Muscle of leg (tissue), 16 donors: ENCODE data around the gene HEPACAM. TPM values are rescaled to one million over a fixed set of nuclear protein-coding genes. Genes with fewer than 3 reads are reported as not detected.
"Not testable (repeated sequence)": the region's sequence is repeated elsewhere in the genome, so short reads cannot be mapped to it uniquely, and the experiment has no call there.

Source experiments
- DNase-seq: peaks from one replicate; pipeline ENCODE4 v3.0.0; 2013
- H3K27ac ChIP-seq: one replicate; pipeline ENCODE4 v1.5.1; 2013; ENCODE audit warnings: mild to moderate bottlenecking, low read length, control low read depth
- H3K27me3 ChIP-seq: one replicate; pipeline ENCODE4 v1.6.1; 2013; ENCODE audit warnings: low read length; ENCODE audit not compliant: control insufficient read depth, insufficient read depth
- H3K36me3 ChIP-seq: one replicate; pipeline ENCODE4 v1.6.1; 2013; ENCODE audit warnings: low read length; ENCODE audit not compliant: control insufficient read depth, insufficient read depth
- H3K4me1 ChIP-seq: one replicate; pipeline ENCODE4 v1.6.1; 2013; ENCODE audit warnings: low read length; ENCODE audit not compliant: control insufficient read depth, insufficient read depth
- H3K4me3 ChIP-seq: one replicate; pipeline ENCODE4 v1.5.1; 2013; ENCODE audit warnings: low read length, control low read depth
- H3K9me3 ChIP-seq: replicated peaks from 2 replicates; pipeline ENCODE4 v1.6.1; 2013; ENCODE audit warnings: low read depth, low read length; ENCODE audit not compliant: control insufficient read depth
- WGBS: methylation state at CpG from one replicate; pipeline ENCODE4 v1.1.5; 2013; ENCODE audit warnings: missing lambda C conversion rate; ENCODE audit not compliant: insufficient coverage; 5-methylcytosine and 5-hydroxymethylcytosine counted together
- long read RNA-seq, 11 donors: transcript quantifications; one replicate each; lab custom pipeline, GENCODE V29; 2026
- polyA plus RNA-seq, 8 donors: library from polyadenylated mRNA; unstranded; fragments of 120-200 nt; gene quantifications; one replicate each; pipeline versions ENCODE4 v1.2.1 to v1.2.3, GENCODE V29; 2013; ENCODE audit warnings: inconsistent platforms in 1 of 8, low replicate concordance in 1 of 8; ENCODE audit not compliant: insufficient read length in 8 of 8, insufficient read depth in 1 of 8
- total RNA-seq: library from RNA; stranded (reverse); fragments of 120-200 nt; gene quantifications from one replicate; pipeline ENCODE4 v1.2.4, GENCODE V29; 2013

HEPACAM gene
- total RNA-seq (under 0.01 TPM), polyA plus RNA-seq (under 1 TPM in 7 of 8 donors, not detected in 1; 0.10 to 0.49 (median 0.19) TPM)
- long read RNA-seq, donor 1: 0 reads
- long read RNA-seq, donor 2: 0 reads
- long read RNA-seq, donor 3: 0 reads
- long read RNA-seq, donor 4: 0 reads
- long read RNA-seq, donor 5: 0 reads
- long read RNA-seq, donor 6: 0 reads
- long read RNA-seq, donor 7: 0 reads
- long read RNA-seq, donor 8: 0 reads
- long read RNA-seq, donor 9: 0 reads
- long read RNA-seq, donor 10: 0 reads
- long read RNA-seq, donor 11: 0 reads

DNA sequence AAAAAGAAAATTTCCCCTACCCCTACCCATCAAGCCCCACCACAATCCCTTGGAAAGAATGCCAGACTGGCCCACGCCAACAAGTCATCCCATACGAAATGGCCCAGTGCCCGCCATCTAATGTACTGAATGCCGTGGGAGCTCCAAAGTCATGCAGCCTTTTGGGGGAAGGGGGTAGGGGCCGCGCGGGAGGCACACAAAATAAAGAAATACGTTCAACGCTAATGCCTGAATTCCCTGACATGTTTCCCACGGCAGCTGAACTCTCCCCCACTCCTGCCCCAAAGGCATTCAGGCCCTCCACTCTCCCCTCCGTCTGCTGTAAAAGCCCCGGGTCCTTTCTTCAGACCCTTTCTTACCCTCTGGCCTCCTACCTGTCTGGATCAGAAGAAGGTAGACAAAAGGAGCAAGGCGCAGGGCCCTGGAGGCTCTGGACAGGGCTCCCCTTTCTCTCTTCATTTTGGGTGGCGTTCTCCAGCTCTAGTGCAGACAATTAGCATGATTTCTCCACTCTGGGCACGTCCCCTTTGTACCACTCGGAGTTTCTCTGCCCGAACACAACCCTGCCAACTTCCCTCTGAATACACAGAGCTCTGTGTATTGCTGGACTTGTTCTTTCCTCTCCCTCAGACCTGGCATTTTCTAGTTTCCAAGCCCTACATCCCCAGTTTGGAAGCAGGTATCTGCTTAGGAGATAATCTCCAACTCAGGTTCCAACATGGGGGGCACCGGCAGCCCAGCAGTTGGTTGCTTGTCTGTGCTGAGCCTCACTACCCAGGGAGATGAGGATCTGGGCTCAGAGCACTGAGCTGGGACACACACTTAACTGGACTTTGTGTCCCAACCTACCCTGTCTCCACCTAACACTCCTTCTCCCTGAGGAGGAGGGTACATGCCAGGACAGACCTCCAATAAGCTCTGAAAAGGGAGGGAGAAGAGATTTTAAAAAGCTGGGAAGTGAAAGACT is at the start of gene HEPACAM:
Gene HEPACAM, minus strand, starts transcription at position 500 of the 967 bp plus-strand sequence. Its CDS starts 41 bp downstream, at position 459.
- WGBS: 72% methylated on average over 10 of the region's 18 CpGs
- no peak within 1 kb of the TSS for H3K27ac ChIP-seq
- H3K36me3 ChIP-seq: no peaks in the 10 kb centered on the region
- no peak within 1 kb of the TSS for H3K4me3 ChIP-seq
- peaks cover 5% of the 10 kb centered on the region for H3K27me3 ChIP-seq
- H3K4me1 ChIP-seq: no peaks in the 10 kb centered on the region
- DNase-seq: no peak
- no peaks in the 10 kb centered on the region for H3K9me3 ChIP-seq

GRCh38 chr11:124984512-124984854 is 48.6 kb upstream of the HEPACAM start:
- Histone ChIP-seq H3K27me3 (no peaks in the 10 kb centered on the region), H3K9me3 (peaks cover 3% of the 10 kb centered on the region), H3K27ac (no peak overlapping the region), H3K4me1 (no peaks in the 10 kb centered on the region), H3K36me3 (peaks cover 13% of the 10 kb centered on the region), H3K4me3 (no peak overlapping the region)
- 69% methylated on average over 1 of the region's 3 CpGs for WGBS
- no peak for DNase-seq

- Histone ChIP-seq H3K36me3 (peaks cover 13% of the 10 kb centered on the region), H3K27ac (no peak overlapping the region), H3K4me1 (no peaks in the 10 kb centered on the region), H3K9me3 (peaks cover 3% of the 10 kb centered on the region), H3K4me3 (no peak overlapping the region), H3K27me3 (no peaks in the 10 kb centered on the region)
- 91% methylated on average over 14 of the region's 17 CpGs for WGBS
- no peak for DNase-seq
Measured at GRCh38 chr11:124983674-124984511, 48.0 kb upstream of the HEPACAM start.

- H3K9me3 ChIP-seq: peaks cover 3% of the 10 kb centered on the region
- no peak for DNase-seq
- no peak overlapping the region for H3K27ac ChIP-seq
- no peaks in the 10 kb centered on the region for H3K4me1 ChIP-seq
- peaks cover 8% of the 10 kb centered on the region for H3K36me3 ChIP-seq
- no peak overlapping the region for H3K4me3 ChIP-seq
- no peaks in the 10 kb centered on the region for H3K27me3 ChIP-seq
Measured at GRCh38 chr11:124982043-124982442, 46.2 kb upstream of the HEPACAM start.

DNA sequence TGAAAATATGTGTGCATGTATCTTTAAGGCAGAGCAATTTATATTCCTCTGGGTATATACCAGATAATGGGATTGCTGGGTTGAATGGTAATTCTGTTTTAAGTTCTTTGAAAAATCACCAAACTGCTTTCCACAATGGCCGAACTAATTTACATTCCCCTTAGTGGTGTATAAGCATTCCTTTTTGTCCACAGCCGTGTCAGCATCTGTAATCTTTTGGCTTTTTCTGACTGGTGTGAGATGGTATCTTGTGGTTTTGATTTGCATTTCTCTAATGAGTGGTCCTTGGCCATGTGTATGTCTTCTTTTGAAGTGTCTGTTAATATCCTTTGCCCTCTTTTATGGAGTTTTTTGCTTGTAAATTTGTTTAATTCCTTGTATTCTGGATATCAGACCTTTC is 42.5 kb upstream of the HEPACAM start:
- H3K4me1 ChIP-seq: no peaks in the 10 kb centered on the region
- peaks cover 3% of the 10 kb centered on the region for H3K9me3 ChIP-seq
- no peak overlapping the region for H3K4me3 ChIP-seq
- no peak overlapping the region for H3K27ac ChIP-seq
- no CpG with 5 or more reads among the region's 2 CpGs for WGBS
- no peaks in the 10 kb centered on the region for H3K27me3 ChIP-seq
- no peak for DNase-seq
- H3K36me3 ChIP-seq: no peaks in the 10 kb centered on the region

DNA sequence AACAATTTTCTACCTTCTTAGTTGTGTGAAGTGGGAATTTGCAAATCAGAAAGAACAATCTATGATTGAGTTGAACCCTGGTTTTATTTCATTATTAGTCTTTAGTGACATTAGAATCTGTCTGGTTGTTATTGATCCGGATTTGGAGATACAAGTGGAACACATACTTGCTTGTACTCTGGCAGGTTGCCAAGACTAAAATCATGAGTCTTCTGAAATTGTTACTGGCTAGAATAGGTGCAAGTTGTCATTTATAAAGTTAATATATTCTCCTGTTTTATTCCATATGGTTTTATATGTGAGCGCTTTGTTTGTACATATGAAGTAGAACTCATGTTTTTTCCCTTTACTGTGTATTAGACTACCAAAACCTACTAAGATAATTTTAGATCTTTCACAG is 41.2 kb upstream of the HEPACAM start:
- 80% methylated on average over 1 of the region's 2 CpGs for WGBS
- Histone ChIP-seq H3K36me3 (no peaks in the 10 kb centered on the region), H3K27ac (no peak overlapping the region), H3K4me3 (no peak overlapping the region), H3K4me1 (no peaks in the 10 kb centered on the region), H3K9me3 (peaks cover 3% of the 10 kb centered on the region), H3K27me3 (no peaks in the 10 kb centered on the region)
- peak; percentile 5 for DNase-seq

DNA sequence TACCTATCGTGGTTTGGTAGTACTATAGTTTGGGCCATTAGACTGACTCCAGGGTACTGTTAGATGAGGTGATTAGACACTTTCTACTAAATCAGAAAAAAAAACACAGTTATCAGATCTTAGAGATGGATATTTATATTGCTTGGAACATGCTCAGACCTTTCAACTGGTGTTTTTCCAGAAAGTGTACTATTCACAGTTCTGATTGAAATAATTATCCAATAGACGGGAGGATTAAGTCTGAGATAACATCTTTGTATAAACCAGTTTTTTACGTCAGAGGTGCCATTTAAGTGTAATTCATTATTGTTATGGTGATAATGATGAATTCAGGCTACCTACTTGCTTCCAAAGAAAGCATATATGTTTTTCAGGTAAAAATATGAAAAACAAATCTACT is 40.7 kb upstream of the HEPACAM start:
- no peaks in the 10 kb centered on the region for H3K4me1 ChIP-seq
- H3K4me3 ChIP-seq: no peak overlapping the region
- no peaks in the 10 kb centered on the region for H3K27me3 ChIP-seq
- H3K9me3 ChIP-seq: peaks cover 2% of the 10 kb centered on the region
- WGBS: no CpG with 5 or more reads among the region's 3 CpGs
- no peak overlapping the region for H3K27ac ChIP-seq
- H3K36me3 ChIP-seq: no peaks in the 10 kb centered on the region
- no peak for DNase-seq

DNA sequence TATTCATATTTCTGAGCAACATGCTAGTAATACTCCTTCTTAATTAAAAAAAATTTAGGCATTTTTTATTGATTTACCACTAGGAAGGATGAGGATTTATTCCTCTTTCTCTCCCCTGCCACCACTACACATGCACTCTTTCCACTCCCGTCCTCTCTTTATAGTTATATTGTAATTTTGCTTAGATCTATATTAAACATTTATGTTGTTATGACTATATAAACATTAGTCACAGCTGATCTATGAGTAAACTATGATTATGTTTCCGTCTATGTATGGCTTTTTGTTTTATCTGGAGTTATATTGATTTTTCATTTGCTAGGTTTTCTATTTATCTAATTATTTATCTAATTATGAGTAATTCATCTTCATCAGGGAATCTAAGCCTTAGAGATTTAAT is 36.0 kb upstream of the HEPACAM start:
- Histone ChIP-seq H3K27me3 (no peaks in the 10 kb centered on the region), H3K27ac (no peak overlapping the region), H3K36me3 (no peaks in the 10 kb centered on the region), H3K9me3 (no peaks in the 10 kb centered on the region), H3K4me3 (no peak overlapping the region), H3K4me1 (no peaks in the 10 kb centered on the region)
- WGBS: no CpG with 5 or more reads among the region's 2 CpGs
- no peak for DNase-seq

- no peak for DNase-seq
- Histone ChIP-seq H3K27ac (no peak overlapping the region), H3K4me1 (no peaks in the 10 kb centered on the region), H3K4me3 (no peak overlapping the region), H3K27me3 (no peaks in the 10 kb centered on the region), H3K9me3 (no peaks in the 10 kb centered on the region), H3K36me3 (no peaks in the 10 kb centered on the region)
- no CpG with 5 or more reads among the region's 2 CpGs for WGBS
Measured at GRCh38 chr11:124970925-124971324, 35.1 kb upstream of the HEPACAM start.

DNA sequence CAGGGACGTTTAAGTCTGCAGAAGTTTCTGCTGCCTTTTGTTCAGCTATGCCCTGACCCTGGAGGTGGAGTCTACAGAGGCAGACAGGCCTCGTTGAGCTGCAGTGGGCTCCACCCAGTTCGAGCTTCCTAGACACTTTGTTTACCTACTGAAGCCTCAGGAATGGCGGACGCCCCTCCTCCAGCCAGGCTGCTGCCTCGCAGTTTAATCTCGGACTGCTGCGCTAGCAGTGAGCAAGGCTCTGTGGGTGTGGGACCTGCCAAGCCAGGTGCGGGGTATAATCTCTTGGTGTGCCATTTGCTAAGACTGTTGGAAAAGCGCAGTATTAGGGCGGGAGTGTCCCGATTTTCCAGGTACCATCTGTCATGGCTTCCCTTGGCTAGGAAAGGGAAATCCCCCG is 32.4 kb upstream of the HEPACAM start:
- H3K27ac ChIP-seq, H3K36me3 ChIP-seq, H3K4me1 ChIP-seq, H3K4me3 ChIP-seq, H3K27me3 ChIP-seq, H3K9me3 ChIP-seq, DNase-seq: not testable (repeated sequence)
- WGBS: 92% methylated on average over 10 of the region's 13 CpGs
